ENCODE results near the gene TMEM178A. TPM values are rescaled to one million over a fixed set of nuclear protein-coding genes. Genes with fewer than 3 reads are reported as not detected.
"Not testable (repeated sequence)": the region's sequence is repeated elsewhere in the genome, so short reads cannot be mapped to it uniquely, and the experiment has no call there.

TMEM178A gene
- total RNA-seq, 1 donor from 2014 or later, result 1.9 TPM

DNA sequence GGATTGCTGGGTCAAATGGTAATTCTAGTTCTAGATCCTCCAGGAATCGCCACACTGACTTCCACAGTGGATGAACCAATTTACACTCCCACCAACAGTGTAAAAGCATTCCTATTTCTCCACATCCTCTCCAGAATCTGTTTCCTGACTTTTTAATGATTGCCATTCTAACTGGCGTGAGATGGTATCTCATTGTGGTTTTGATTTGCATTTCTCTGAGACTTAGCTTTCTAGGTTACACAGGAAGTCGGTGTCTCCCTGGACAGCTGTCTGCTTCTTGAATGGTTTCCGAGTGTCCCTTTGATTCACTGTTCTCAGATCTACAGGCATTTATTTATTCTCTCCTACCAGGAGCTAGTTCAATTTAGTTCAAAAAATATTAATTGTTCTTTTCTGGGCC is 62.4 kb downstream of the TMEM178A start:
- intact Hi-C loops (cut with DNase I); DNase-seq; ATAC-seq (ENCODE audit: poor library complexity): not testable (repeated sequence)

DNA sequence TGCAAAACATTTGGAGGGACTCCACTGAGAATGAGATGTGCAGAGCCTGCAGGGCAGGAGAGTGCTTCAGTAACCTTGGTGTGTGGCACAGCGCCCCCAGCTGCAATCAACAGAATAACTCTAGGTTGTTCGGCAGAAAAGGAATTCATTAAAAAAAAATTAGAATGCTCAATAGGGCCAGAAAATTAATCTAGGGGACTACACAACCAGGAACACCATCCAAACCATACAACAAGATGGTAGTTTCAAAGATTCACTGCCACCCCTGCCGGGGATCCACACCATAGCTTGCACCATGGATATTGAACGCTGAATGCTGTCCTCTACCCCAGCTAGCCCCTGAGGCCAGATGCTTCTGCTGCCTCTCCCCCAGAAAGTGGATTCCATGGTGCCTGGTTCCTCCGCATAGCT is 63.2 kb downstream of the TMEM178A start:
- DNase-seq (no peak), ATAC-seq (ENCODE audit: poor library complexity) (no peak)
- intact Hi-C loops (cut with DNase I), result no loop called here

DNA sequence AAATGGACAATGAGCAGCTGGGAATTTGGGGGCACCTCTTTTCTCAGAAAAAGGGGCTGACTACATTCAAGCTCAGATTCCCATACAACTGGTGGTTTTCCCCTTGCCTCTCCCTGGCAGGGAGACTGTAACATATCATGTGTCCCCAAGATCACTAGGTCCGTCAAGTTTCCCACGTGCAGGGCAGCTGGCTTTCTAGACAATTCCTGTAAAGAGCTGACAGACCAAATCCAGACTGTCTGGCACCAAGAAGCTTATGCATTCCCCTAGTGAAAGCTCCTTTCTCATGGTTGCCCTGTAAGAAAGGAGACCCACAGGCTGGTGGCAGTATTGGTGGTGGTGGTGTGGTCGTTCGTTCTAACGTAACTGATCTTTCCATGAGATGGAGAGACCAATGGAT is 64.6 kb downstream of the TMEM178A start:
- intact Hi-C loops (cut with DNase I), result no loop called here
- ATAC-seq (ENCODE audit: poor library complexity) (no peak), DNase-seq (no peak)

DNA sequence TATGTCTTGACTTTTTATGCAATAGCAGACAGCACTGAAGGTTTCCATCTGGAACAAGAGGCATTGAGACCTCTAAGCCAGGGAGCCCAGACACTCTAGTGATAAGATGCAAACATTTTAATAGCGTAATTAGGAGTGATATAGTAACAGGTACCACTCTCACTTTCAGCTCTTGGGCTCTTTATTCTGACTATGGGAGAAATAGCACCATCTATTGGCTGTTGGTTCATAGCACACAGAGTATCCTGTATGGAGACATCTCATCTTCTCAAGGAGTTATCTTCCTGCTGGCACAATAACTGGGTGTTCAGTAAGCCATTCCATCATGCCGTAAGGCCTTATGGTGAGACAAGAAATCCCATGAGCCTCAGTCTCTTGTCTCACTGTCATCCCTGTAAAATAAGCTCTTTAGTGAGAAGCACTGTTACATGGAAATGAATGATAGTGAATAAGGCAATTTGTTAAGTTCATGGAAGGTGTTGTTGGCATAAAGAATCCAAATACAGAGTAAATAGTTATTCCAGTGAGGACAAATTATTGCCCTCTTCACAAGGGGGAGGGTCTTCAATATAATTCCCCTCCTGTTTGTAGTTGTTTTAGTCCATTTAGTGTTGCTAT is 65.1 kb downstream of the TMEM178A start:
- DNase-seq (no peak), ATAC-seq (ENCODE audit: poor library complexity) (no peak)
- intact Hi-C loops (cut with DNase I), result no loop called here

DNA sequence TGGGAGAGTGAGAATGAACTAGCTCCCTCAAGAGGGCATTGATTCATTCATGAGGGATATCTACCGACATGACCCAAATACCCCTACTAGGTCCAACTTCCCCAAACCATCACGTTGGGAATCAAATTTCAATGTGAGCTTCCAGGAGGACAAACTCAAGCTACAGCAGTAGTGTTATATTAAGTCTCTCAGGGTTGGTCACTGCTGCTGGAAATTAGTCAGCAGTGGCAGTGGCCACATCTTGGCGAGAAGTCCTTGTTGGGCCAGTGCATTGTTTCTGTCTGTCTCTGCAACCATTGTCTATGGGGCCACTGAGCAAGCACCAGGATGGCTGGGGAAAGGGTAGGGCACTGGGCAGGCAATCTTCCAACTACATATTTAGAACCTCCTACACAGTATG is 65.8 kb downstream of the TMEM178A start:
- DNase-seq, result no peak
- no peak for ATAC-seq (ENCODE audit: poor library complexity)
- intact Hi-C loops (cut with DNase I), result no loop called here

DNA sequence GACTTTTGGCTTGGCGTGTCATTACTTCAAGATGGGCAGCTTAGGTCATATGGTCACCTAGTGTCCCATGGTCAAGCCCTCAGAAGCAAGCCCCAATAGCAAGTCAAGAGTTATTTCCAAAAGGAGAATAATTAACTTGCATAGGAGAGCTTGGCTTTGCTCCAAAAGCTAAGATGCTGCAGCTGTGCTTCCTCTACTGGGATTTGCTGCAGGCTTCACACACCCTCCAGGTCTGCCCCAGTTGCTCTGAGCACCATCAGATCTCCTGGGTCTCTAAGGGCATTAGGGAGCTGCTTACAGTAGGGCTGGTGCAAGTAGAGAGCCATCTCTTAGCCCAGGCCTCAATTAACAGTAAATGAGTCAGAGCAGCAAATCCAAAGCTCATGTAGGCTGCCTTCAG is 66.8 kb downstream of the TMEM178A start:
- ATAC-seq (ENCODE audit: poor library complexity), result no peak
- intact Hi-C loops (cut with DNase I), result no loop called here
- DNase-seq, result no peak

DNA sequence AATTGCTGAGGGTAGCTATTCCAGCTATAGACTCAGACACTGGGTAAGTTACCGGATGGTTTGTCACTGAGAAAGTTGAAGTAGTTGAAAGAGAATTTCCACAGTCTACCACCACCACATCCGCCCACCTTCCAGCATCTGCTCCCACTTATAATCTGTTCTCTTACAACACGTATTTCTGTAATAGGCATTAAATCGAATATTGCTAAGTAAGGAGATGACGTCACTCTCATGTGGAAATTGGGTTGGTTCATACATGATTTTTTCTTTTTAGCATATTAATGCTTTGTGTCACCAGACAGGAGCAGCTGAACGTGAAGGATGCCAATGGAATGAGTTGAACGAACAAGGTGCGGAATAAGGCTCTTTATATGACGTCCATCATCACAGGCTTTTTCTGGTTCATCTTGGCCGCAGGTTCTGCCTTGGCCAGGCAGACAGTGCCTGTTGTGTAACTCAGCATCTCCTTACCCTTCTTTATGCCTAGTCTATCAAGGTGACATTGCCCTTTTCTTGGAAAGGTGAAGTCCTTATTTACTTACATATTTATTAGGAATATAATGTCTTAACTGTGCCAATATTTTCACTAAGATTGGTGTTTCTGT is 67.5 kb downstream of the TMEM178A start:
- intact Hi-C loops (cut with DNase I), result no loop called here
- ATAC-seq (ENCODE audit: poor library complexity) (no peak), DNase-seq (no peak)

DNA sequence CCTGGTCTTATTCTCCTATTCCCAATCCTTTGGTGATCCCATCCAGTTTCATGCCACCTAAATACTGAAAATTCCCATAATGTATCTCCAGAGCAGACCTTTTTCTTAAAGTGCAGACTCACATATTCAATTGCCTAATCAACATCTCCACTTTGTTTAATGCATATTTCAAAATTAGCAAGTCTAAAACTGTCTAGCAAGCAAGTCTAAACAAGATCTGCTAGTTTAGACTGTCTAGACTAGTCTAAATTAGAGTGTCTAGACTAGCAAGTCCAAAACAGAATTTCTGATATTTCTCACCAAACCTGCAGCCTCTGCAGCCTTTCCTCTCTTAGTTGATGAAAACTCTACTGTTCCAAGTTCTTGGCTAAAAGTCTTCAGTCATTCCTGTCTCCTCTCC is 68.7 kb downstream of the TMEM178A start:
- no peak for DNase-seq
- no peak for ATAC-seq (ENCODE audit: poor library complexity)
- intact Hi-C loops (cut with DNase I), result no loop called here

DNA sequence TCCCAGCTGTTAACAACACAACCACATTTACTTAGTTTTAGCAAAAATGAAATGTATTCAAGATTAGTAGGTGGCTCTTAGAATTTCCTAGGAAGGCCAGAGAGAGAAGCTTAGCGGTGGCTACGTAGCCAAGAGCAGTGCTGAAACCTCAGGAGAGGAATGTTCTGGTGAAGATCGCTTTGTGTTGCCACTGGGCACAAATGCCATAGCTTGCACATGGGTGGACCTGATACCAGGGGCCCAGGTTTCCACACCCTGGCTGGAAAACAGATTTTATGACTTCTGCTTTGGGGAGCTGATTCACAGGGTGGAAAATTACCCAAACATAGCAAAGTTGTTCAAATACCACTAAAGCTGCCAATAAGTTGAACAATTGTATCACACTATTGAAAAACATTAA is 69.9 kb downstream of the TMEM178A start:
- DNase-seq (no peak), ATAC-seq (ENCODE audit: poor library complexity) (no peak)
- intact Hi-C loops (cut with DNase I), result no loop called here

DNA sequence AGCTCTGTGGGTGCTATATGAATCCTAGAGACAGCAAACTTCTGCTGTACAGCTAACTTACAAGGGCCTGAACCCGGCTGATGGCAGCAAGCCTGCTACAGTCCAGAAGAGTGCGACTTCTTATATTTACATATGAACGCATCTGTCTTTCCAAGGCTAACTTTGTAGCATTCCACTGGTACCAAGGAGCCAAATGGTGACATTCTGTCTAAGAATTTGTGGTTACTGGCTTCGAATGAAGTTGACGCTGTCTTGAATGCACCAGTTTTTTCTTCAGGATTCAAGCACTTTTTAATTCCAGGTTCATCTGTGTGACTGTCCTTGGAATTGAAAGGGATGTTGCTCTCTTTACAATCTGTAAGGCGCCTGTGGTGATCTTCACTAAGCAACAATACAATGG is 70.9 kb downstream of the TMEM178A start:
- ATAC-seq (ENCODE audit: poor library complexity), result no peak
- intact Hi-C loops (cut with DNase I), result no loop called here
- DNase-seq, result no peak

DNA sequence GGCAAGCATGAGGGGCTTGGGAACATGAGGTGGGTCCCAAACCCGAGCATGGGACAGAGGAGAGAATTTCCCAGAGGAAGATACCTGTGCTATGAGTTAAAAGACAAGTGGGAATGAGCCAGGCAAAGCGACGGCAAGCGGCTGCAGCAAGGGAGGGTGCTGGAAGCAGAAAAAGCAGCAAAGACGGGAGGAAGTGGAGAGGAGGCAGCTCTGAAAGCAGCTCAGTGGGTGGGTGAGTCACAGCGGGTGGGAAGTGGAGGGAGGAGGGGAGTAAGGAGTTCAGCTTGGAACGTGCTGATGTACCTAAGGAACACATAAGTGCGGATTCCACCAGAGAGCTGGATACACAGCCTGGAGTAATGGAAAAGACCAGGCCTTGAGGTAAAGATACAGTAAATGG is 71.9 kb downstream of the TMEM178A start:
- DNase-seq (no peak), ATAC-seq (ENCODE audit: poor library complexity) (no peak)
- intact Hi-C loops (cut with DNase I), result no loop called here

DNA sequence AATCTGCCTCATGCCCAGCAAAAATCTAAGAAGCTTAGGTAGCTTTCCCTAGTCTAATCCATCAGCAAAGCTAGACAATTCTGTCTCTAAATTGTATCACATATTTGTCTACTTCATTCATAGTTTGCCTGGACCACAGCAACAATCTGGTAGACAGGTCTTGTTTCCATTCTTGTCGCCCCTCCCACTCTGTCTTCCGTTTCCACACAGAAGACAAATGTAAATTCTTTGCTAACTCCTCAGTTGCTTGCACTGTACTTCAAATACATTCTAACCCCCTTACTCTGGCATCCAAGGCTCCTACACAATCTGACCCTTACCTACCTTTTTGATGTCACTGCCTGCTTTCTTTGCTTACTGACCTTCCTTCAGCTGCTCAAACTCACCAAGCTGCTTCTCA is 73.2 kb downstream of the TMEM178A start:
- ATAC-seq (ENCODE audit: poor library complexity) (no peak), DNase-seq (no peak)
- intact Hi-C loops (cut with DNase I), result no loop called here

DNA sequence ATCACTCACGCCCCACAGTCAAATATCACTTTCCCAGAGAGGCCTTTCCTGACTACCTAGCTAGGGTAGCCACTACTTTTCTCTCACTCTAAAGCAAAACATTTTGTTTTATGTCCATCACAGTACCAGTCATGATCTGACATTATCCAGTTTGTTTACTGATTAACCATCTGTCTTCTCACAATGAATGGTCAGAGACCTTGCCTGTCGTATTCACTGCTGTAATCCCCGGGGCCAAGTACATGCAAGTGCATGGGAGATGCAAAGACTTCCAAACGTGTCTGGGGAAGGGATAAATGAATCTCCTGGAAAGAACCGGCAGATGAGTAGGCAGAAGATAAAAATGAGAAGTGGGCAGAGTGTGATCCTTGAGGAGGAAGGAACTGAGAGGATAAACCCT is 73.7 kb downstream of the TMEM178A start:
- ATAC-seq (ENCODE audit: poor library complexity) (no peak), DNase-seq (no peak)
- intact Hi-C loops (cut with DNase I), result no loop called here

DNA sequence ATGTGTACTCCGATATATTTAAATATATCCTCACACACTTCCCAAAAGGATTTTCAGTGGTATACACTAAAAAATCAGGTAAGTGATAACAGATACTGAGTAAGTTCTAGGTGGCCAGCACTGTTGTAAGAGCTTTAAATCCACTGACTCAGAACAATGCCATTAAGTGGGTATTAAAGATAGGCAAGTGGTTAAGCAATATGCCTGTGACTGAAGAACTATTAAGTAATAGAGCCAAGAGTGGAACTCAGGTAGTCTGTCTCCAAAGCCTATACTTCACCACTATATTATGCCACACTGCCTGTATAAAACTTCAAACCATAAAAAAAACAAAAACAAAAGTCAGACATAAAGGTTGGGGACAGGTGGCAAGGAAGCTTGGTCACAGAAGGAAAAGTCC is 76.2 kb downstream of the TMEM178A start:
- ATAC-seq (ENCODE audit: poor library complexity) (no peak), DNase-seq (no peak)
- intact Hi-C loops (cut with DNase I), result no loop called here

DNA sequence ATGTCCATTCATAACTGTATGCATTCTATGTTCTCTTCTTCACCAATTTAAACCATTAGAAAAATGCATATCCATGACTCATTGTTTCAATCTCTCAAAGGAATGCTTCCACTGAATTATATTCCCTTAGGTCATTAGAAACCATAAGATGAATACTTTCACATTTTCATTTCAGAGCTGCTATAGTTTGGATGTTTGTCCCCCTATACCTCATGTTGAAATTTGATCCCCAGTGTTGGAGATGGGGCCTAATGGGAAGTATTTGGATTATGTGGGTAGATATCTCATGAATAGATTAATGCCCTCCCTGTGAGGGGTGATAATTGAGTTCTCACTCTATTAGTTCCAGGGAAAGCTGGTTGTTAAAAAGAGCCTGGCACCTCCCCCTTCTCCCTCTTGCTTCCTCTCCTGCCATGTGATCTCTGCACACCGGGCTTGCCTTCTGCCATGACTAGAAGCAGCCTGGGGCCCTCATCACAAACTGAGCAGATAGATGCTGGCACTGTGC is 77.6 kb downstream of the TMEM178A start:
- ATAC-seq (ENCODE audit: poor library complexity) (no peak), DNase-seq (no peak)
- intact Hi-C loops (cut with DNase I), result no loop called here

DNA sequence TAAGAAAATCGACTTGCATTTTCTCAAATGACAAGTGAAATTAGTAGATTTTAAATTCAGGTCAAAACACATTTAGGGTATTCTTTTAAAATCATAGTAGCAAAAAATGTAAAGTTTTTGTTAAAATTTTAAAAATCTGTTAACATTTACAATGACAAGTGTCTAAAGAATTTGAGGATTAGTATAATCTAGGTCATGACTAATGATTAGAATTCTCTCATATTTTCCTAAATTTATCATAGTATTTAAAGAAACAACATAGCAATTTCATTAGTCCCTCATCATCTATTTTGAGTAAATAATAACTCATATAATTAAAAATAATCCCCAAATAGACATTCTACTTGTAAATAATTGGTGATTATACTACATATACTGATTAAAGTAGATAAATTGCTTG is 89.7 kb downstream of the TMEM178A start:
- DNase-seq (no peak), ATAC-seq (ENCODE audit: poor library complexity) (no peak)
- intact Hi-C loops (cut with DNase I), result no loop called here

DNA sequence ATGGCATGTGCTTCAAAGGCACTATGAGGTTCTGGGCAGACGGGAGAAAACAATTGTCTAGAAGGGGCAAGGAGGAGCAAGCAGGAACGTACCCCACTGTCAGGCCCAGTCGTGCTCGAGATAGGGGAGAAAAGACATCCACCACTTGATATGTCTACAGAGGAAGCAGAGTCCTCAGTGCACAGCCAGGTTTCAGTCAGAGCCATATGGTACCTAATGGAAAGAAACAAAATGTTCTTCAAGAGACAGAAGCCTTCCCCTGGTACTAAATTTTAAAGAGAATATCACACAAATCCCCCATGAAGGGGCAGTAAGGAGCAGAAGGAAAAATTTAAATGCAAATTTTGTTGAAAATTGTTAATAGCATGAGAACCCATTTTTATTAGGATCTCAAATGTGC is 91.4 kb downstream of the TMEM178A start:
- DNase-seq (no peak), ATAC-seq (ENCODE audit: poor library complexity) (no peak)
- intact Hi-C loops (cut with DNase I), result no loop called here

DNA sequence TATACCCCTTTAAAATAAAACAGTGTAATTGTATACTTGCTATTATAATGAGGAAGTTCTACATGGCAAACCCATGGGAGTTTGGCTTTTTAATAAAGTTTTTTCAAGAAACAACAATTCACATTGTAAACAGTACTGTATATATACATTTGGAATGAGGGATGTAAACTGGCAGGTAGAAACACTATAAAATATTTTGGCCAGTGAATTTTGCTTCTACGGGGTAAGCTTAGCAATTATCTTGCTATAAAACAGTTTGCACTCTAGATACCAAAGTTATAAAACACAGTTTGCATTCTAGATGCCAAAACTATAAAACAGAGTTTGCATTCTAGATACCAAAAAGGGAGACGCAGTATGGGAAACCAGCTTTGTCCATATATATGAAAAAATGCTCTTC is 96.7 kb downstream of the TMEM178A start:
- DNase-seq (no peak), ATAC-seq (ENCODE audit: poor library complexity) (no peak)
- intact Hi-C loops (cut with DNase I), result no loop called here
